Stimulated activated CD8-positive, alpha-beta memory T cell treated with anti-CD3 and anti-CD28 coated beads, Interleukin-12 subunit alpha, Interleukin-12 subunit beta, amount 100 ng/mL, for 4 hours (primary cell): ENCODE measurements around the gene ANKRD44.

Experiments
- DNase-seq: peaks from one replicate; pipeline ENCODE4 v3.0.0-alpha.2; 2020; ENCODE audit warnings: low read depth

Gene ANKRD44

DNA sequence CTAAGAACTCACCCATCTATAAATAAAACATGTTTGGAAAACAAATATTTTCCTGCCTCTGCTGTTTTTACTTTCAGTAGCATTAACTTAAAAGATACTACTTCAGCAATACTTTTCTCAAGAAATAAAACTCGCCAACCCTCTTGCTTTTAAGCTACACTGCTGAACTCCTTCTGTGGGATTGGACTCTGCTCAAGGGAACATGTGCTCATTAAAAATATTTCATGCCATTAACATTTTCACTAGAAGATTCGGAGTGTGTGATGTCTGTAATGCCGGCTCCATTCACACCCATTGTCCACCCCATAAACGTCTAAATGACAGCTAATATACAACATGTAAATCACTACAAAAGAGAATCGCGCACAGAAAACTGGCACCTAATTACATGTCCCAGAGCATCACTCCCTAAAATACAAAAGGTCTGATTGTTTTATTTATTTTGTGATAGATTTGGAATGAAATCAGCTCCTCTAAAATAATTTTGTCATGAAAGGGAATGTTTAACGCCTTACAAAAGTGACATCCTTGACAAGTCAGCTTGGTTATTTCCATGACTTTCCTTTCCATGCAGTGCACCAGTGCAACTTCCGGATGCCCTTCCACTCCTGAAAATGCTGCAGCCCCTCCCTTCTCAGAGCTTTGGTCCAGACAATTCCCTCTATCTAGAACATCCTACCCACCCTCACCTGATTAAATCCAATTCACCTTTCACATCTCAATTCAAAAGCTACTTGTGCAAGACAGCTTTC is 73.1 kb downstream of the ANKRD44 start:
- DNase-seq = no peak

DNA sequence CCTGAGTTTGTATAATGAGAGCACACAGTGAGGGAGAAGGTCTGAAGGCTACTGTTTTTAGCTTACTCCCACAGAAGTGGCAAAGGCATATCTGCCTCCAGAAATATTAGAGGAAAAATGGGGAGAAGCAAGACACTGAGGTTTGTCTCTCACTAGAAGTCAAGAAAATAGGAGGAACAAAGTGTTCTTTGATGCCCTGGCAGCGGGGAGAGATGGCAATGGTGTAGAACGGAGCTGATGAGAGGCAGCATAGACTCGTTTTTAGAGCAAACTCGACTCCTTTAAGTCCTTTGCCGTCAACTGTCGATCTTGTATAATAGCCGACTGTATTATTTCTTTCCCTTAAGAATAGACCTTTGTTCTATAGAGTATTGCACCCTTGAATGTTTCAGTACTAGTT is 73.8 kb downstream of the ANKRD44 start:
- no peak for DNase-seq

DNA sequence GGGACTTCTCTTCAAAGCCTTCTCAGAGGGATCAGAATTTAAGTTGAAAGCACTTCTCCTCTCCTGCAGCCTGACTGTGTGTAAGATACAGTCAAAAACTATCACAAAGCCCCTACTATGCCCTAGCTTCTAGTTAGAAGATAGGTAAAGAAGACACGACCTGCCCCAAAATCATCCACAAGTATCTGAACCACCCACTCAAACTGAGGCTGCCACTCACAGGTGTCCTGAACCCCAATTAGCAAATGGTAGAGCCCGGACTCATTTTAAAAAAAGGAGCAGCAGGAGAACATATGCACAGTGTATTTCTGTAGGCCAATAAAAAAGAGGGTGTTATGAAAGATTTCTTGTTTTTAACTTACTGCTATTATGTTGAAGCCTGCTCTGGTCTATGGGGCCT is 74.4 kb downstream of the ANKRD44 start:
- DNase-seq = no peak

DNA sequence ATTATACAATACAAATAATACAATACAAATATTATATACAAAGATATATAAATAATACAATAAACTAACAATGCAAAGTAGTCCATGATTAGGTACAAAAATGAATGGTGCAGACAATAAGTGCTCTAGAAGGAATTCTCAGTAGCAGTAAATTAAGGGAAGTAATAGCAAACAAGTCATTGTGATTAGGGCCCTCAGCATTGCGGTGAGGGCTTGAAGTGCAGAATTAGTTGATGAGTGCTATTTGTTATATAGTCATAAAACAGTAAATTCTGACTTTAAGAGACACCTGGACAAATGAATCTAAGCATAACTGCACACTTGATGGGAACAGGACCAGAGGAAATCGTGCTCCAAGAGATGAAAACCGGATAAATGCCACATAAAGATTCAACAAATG is 74.9 kb downstream of the ANKRD44 start:
- no peak for DNase-seq

DNA sequence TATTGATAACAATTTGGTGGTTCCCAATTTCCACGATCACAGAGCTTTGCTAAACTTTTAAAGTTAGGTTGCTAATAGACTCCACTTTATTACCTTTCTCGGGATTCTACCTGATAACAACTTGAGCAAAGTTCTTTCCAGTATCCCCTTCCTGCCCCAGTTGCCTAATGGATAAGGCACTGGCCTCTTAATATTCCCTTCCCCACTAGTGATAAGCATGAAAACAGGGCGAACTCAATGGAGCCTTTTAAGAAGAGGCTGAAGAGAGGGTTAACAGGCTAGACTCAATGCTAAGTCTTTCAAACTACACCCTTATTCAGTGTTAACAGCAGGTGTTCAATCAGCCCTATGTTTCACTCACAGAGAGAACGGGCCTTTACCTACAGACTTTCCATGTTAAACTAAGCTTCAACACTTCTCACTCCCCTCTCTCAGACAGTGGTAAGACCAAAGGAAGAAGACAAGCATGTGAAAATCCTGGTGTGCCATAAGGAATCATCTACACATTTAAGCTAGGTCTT is 75.8 kb downstream of the ANKRD44 start:
- DNase-seq = no peak

DNA sequence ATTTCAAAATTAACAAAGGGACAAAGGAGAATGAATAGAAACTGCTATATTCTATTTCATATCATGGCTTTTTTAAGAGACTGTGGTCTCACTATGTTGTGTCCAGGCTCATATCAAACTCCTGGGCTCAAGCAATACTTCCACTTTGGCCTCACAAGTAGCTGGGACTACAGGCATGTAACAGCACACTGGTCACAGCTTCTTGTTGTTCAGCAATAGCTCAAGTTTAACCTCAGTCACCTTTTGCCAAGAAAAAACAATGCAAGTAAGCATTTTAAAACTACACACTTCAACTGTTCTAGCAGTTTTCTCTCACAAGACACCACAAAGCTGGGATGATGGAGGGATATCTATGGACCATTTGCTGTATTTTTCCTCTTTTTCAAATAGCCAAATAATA is 77.1 kb downstream of the ANKRD44 start:
- no peak for DNase-seq

DNA sequence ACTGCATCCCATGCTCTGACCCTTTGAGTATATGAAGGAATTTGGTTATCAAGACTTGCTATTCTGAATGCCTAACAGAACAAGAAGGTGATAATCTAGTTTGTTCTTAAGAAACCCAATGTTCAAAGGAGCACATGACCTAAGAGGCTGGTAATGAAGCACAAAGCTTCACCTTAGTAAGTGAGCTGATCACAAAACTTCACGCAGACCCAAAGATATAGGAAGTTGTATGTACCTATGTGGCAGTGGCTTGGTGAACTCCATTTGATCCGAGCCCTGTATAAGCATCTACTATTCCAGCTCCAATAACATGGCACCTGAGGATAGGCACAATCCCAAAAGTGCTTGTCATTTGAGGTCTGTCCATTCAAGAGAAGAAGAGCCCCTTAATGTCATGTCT is 78.6 kb downstream of the ANKRD44 start:
- DNase-seq = no peak

DNA sequence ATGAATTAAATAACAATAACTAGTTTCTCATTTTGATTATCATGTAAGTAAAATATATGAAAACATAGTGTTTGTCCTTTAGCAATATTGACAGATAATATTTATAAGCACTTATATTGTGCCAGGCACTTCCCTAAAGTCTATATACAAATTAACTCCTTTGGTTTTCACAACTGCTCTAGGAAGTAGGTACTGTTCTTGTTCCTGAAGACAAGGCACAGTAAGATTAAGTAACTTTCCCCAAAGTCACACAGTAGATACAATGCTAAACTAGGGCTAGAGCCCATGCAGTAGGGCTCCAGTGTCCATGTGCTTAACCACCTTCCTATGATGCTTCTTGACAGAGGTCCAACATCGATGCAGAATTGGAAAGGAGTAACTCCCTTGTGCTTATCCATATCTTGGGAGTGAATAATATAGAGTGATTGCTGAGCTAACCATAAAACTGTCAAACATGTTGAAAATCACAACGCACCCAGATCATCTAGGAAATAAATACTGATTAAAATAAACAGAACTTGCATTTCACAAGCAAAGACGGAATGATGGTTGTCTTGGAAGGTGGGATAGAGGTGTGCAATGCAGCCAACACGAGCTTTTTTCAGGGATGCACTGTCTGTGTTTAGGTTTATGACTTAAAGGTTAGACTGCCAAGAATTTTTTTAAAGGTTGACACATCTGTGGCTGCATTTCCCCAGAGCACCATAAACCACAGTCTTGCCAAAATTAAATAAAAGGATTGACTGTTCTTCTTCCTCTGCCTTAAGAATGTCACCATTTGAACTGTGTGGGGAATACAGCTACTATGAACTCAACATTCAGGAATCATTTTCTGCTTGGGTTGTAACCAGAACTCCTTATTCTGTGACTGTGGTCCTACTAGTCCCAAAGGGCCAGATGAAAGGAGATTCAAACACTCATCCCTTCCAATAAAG is 80.8 kb downstream of the ANKRD44 start:
- no peak for DNase-seq

DNA sequence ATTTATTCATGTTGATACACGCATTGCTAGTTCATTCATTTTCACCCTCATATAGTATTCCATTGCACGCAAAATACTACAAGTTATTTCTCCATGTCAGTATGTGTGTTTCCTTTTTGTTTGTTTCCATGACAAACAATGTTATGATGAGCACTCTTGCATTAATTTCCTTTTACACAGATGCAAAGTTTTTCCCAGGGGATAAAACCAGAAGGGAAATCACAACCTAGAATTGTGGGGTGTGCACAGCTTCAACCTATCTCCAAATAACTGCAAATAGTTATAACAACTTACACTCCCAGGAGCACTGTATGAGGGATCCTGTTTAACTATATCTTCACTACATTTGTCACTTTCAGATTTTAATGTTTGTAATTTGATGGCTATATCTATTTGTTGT is 87.1 kb downstream of the ANKRD44 start:
- DNase-seq = no peak

DNA sequence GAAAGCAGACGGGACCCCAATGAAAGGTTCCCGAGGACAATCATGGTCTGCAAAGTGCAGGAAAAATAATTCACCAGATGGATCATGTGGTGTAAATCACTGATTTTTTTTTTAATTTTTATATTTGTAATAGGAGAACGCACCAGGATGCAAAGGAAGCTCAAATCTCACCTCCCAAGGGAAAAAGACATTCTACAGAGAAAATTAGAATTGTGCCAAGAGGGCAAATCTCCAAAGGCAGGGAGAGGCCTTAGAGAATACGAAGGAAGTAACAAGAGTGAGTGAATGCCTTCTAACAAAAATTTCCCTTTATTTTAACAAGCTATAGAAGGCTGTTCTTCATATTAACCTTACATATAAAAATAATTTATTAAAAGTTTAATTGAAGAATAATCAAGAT is 90.9 kb downstream of the ANKRD44 start:
- no peak for DNase-seq

DNA sequence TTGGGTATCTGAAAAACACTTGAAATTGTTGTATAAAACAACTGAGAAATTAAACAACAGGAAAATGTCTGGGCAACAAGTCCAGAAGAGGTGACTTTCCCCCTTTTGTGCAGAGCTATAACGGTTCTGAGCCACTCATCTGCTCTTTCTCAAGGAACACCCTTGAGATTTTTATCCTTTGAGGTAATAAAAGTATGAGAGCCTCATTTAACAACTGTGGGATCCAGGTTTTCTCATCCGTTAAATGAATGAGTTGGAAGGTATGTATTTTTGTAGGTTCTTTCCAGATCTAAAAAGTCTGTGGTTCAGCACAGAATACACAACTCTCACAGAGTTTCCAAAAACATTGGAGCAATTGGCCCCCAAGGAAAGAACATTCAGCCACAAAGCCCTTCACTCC is 93.0 kb downstream of the ANKRD44 start:
- DNase-seq = no peak

DNA sequence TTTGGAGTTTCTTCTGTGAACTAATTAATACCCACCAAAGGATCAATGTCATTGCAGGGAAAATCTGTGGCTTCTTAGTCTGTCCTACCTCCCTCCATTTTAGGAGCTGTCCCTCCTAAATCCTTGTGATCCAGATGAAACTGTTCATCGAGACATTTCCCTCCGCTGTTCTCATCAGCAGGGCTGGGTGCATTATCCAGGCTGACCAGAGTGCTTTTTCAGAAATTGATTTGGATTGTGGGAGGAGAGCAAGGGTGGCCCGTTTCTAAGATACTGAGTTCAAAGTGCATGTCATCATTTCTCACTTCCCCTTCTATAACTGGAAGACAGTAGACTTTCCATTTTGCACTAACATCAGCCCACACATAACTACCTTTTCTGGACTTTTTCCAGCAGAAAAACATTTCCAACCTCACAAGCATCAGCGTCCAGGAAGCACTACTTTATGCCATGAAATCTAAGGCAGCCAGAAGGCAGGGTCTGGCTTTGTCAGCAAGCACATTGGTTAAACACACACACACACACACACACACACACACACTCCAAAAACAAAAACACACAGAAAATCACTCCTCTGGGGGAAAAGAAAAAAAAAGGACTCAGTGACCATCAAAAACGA is 94.1 kb downstream of the ANKRD44 start:
- DNase-seq = no peak

DNA sequence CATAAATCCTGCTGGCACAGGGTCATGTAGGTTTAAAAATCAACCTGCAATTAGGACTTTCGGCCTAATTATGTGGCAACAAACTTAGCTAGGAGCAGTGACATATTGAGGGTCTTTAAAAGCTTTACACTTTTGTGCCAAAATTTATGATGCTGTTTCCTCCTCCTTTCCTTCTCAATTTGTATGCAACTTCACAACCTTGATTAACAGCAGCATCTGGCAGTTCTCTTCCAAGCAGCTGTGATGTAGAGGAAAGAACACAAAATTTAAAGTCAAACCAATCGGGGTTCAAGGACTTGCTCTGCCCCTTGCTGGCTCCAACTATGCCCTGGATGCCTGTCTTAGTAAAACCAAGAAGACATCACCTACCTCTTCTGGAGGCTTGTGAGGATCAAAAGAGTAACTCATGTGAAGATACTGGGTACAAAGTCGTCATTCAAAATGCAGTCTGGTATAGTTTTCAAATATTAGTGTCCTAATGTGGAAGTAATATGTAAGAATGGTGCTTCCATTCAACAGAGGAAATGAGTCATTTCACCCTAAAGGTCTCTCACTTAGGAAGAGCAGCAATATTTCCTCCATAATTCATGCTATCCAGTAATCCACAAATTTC is 94.7 kb downstream of the ANKRD44 start:
- DNase-seq = no peak

DNA sequence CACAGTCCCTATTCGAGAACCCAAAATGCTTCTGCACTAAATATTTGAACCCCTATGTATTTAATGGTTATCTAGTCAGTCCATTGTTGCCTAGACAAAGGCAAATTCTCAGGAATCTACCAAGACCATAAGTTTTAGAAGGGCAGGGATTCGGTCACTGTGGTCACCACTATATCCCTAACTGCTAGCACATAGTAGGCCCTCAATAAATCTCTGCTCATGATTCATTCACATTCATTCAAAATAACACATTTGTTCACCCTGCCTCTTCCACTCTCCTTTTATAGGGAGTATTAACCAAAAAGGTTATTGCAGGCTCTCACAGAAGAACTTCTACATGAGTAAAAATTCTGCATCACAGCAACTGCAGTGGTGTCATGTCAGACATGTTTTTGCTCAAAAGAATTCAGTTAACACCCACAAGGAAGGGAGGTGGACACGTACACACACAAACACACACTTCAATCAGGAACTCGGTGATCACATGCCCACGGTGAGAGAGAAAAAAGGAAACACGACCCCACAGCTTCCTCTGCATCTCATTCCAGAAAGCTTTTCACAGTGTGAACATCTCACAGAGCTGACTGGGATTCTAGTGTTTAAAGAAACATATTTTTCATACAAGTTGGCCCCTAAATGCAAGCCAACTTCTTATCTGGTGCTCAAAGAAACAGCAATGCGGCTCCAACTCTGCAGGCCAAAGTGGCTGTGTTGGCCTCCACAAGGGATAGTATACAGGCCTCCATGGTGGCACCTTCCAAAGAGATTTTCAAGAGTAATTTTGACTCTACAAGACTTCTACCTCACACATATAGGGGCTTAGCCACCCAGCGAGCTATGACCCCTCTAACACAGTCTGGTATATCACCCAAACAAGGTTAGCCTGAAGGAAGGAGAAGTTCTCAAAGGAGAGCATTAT is 98.0 kb downstream of the ANKRD44 start:
- DNase-seq = no peak

DNA sequence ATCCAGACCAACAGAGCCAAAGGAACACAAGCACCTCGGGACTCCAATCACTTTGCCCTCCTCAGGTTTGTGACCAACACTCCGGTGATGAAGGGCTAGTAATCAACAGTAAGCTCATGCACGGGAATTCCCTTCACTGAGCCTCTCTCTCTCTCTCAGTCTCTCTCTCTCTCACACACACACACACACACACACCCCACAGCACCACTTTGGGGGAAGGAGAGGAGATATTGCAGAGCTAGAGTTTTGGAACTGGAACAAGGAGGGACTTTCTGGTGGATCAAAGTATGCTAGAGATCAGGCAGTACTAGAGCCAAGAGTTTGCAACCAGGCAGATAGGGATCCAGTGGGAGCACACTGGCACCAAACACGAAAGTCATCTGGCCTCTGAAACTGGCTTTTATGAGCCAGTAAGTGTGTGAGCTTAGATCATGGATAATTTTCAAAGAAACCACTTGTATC is 98.7 kb downstream of the ANKRD44 start:
- no peak for DNase-seq

DNA sequence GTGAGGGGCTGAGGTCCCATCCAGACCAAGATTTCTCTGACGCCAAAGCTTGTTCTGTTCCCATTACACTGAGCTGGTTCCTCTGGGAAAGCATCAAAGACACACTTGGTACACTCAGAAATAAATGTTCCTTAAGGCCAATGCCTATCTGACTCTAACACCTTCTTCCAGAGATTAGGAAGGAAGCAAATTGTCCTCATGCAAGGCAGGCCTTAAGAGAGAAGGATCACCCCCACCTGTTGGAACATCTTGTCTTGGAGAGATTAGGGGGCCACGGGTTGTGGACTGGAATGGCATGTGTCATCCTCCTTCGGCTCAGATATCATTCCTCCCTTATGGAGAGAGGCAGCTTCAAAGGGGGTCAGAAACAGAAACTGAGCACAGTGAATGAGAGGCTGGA is 100.2 kb downstream of the ANKRD44 start:
- DNase-seq = no peak

DNA sequence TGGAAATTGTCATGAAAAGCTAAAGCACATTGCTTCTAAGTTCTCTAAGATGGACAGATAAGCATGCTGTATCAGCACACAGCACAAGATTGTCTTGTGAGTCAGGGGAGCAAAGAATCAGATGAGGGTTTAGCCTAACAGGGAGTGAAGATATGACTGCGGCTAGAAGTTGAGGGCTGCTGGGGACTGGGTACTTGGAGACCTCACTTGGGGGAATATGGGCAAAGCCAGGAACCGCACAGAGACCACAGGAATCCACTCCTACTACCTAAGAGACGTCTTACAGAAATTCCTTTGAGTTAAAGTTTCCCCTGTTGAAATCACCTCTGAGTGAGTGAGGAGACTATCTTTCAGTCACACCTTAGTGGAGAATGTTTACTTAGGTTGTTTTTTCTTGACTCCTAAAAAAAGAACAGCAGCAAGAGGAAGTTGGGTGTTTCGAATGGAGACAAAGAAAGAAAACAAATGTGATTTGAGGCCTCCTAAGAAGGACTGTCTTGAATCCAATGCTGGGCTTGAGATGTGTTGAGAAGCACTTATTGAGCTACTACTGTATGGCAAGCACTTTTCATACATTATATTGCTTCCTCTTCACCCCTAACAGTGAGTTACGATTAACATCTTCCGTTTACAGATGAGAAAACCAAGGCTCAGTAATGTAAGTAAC is 100.7 kb downstream of the ANKRD44 start:
- DNase-seq = no peak

DNA sequence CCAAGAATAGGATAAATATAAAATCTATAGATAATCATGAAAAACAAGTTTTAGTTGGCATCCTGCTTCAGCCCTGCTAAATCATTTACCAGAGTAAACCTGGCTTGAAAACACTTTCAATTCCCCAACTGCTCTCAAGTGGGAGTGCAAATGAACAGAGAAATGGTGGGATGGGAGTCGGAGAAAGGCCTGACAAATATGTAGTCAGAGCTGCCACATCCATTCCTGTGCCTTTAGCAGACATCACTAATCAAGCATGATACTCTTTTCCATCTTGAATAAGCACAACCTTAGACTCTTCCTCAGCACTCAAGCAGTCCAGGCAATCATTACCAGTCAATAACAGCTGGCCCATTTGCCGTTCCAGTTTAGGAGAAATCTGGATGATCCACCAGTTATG is 101.3 kb downstream of the ANKRD44 start:
- DNase-seq = no peak

DNA sequence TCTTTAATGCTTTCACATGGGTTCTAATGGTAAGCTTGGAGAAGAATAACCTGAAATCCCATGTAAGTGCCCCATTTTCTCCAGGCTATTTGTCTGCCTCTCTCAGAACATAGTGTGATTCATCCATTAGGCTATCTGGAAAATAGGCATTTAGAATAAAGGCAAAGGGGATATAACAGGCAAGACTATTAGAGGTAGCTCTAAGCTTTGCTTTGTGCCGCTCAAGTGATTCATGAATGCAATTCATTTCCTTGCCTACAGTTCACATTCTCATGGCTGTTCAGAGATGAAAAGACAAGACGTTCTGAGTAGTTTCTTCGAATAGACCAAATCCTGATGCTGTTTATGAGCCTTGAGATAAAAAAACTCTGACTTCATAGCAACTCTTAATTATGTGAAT is 101.7 kb downstream of the ANKRD44 start:
- no peak for DNase-seq

DNA sequence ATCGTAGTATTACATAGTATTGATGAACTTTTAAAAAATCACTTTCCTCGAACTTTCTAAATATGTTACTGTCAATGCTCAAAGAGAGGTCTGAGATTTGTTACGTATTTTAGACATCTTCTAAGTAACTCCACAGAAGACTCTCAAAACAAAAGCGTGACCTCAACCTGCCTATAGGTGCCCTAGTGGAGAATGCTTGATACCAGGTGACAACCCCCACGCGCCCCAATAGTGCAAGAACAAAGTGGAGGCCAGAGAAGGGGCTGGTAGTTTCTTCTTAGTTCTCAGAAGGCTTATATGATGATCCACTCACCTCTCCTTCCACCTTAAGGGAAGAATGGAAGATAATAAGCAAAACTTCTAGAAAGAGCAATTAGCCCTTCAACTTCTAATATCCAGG is 102.6 kb downstream of the ANKRD44 start:
- no peak for DNase-seq

DNA sequence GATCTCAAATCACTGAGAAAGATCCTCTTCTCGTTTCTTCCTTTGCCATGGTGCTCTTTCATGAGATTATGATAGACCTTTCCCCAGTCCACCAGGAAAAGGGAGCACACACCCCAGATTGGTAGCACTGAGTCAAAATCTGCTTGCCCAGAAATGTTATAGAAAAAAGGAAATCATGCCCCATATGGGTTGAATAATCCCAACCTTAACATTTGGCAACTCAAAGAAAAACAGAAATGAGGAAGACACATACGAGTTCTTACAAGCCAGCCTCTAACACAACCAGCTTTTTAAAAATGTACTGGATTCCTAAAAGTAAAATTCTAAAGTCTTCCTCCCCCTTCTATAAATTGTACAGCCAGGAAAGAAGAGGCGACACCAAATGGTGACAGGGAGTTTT is 103.0 kb downstream of the ANKRD44 start:
- DNase-seq = no peak
